GM12892 (cell line): ENCODE data around the gene YAE1. TPM values are rescaled to one million over a fixed set of nuclear protein-coding genes. Genes with fewer than 3 reads are reported as not detected.

Source experiments
- DNase-seq: peaks from one replicate; pipeline ENCODE4 v3.0.0; 2011; ENCODE audit not compliant: insufficient read length
- FAIRE-seq: peaks from 2 replicates; lab custom pipeline; 2011; peaks lifted over from hg19 to GRCh38; lab: Jason Lieb, UNC
- POLR2A ChIP-seq: IDR thresholded peaks from 2 replicates; pipeline ENCODE4 v1.6.1; 2011; ENCODE audit warnings: low read depth, low read length, control low read depth
- POLR2AphosphoS5 ChIP-seq: IDR thresholded peaks from 2 replicates; pipeline ENCODE4 v1.6.1; 2011; ENCODE audit warnings: low read depth, low read length, control low read depth
- TAF1 ChIP-seq: IDR thresholded peaks from 2 replicates; pipeline ENCODE4 v1.6.1; 2011; ENCODE audit warnings: low read depth, mild to moderate bottlenecking, control low read depth, low read length, borderline replicate concordance
- polyA plus RNA-seq: library from polyadenylated mRNA; unstranded; fragments of >200 nt; gene quantifications from one replicate; pipeline ENCODE4 v1.2.1, GENCODE V29; 2012; ENCODE audit warnings: missing spikeins, inconsistent platforms; ENCODE audit not compliant: missing spikeins

YAE1 gene
- 18.9 TPM for polyA plus RNA-seq

- peak; percentile 84 for DNase-seq
- TF ChIP-seq TAF1 (peak; percentile 60; the same call in 1 of the 2 replicates), POLR2AphosphoS5 (peak; percentile 93), POLR2A (peak; percentile 98)
- peak; percentile 97 for FAIRE-seq
Measured at GRCh38 chr7:39566023-39566921, at the start of gene YAE1. YAE1 (plus strand) TSS chr7:39566404; CDS start chr7:39566419, 15 bp downstream.

GRCh38 chr7:39516498-39516897, 49.7 kb upstream of the YAE1 start:
- TF ChIP-seq POLR2AphosphoS5, result no peak
- no peak for TF ChIP-seq TAF1
- no peak for TF ChIP-seq POLR2A
- FAIRE-seq (no peak), DNase-seq (no peak)

- DNase-seq, result no peak
- TF ChIP-seq POLR2AphosphoS5, result no peak
- no peak for TF ChIP-seq POLR2A
- no peak for FAIRE-seq
Measured at GRCh38 chr7:39517240-39517639, 49.0 kb upstream of the YAE1 start.

GRCh38 chr7:39525926-39526325, 40.3 kb upstream of the YAE1 start:
- no peak for TF ChIP-seq POLR2AphosphoS5
- no peak for TF ChIP-seq POLR2A
- TF ChIP-seq TAF1, result no peak
- FAIRE-seq (no peak), DNase-seq (no peak)

- FAIRE-seq (no peak), DNase-seq (no peak)
- TF ChIP-seq TAF1 (no peak), POLR2A (no peak), POLR2AphosphoS5 (no peak)
Measured at GRCh38 chr7:39526666-39527065, 39.5 kb upstream of the YAE1 start.

GRCh38 chr7:39527296-39527695, 38.9 kb upstream of the YAE1 start:
- FAIRE-seq (no peak), DNase-seq (no peak)
- TF ChIP-seq POLR2A (no peak), TAF1 (no peak), POLR2AphosphoS5 (no peak)

GRCh38 chr7:39527951-39528350, 38.3 kb upstream of the YAE1 start:
- FAIRE-seq, result no peak
- TF ChIP-seq TAF1 (no peak), POLR2A (no peak), POLR2AphosphoS5 (no peak)
- no peak for DNase-seq

GRCh38 chr7:39528849-39529248, 37.4 kb upstream of the YAE1 start:
- DNase-seq, result no peak
- TF ChIP-seq POLR2AphosphoS5 (no peak), TAF1 (no peak), POLR2A (no peak)
- no peak for FAIRE-seq

GRCh38 chr7:39529582-39529981, 36.6 kb upstream of the YAE1 start:
- TF ChIP-seq POLR2A, result no peak
- no peak for TF ChIP-seq TAF1
- TF ChIP-seq POLR2AphosphoS5, result no peak
- DNase-seq (no peak), FAIRE-seq (no peak)

- FAIRE-seq (no peak), DNase-seq (no peak)
- TF ChIP-seq TAF1, result no peak
- TF ChIP-seq POLR2A, result no peak
- no peak for TF ChIP-seq POLR2AphosphoS5
Measured at GRCh38 chr7:39530971-39531370, 35.2 kb upstream of the YAE1 start.

GRCh38 chr7:39531818-39532217, 34.4 kb upstream of the YAE1 start:
- no peak for FAIRE-seq
- no peak for DNase-seq
- TF ChIP-seq POLR2AphosphoS5 (no peak), TAF1 (no peak), POLR2A (no peak)

GRCh38 chr7:39532832-39533231, 33.4 kb upstream of the YAE1 start:
- DNase-seq, result no peak
- no peak for FAIRE-seq
- TF ChIP-seq POLR2AphosphoS5 (no peak), TAF1 (no peak), POLR2A (no peak)
